Right lobe of liver (tissue), 6 donors: ENCODE measurements around the gene PCSK2. TPM values are rescaled to one million over a fixed set of nuclear protein-coding genes. Genes with fewer than 3 reads are reported as not detected.

ENCODE experiments used
- ATAC-seq, 4 donors: fragments of 200-7000 bp; cut with Tn5 transposase; one replicate each; pipeline ENCODE4 v1.9.1; 2020; ENCODE audit warnings: mild to moderate bottlenecking in 4 of 4, moderate library complexity in 4 of 4
- DNase-seq, 3 donors: peaks; one replicate each; pipeline ENCODE4 v3.0.0-alpha.2; 2020
- H3K27ac ChIP-seq, 3 donors: fragments of 200-600 bp; one replicate each; pipeline ENCODE4 v1.8.0; 2022
- H3K27me3 ChIP-seq, 2 donors: fragments of 200-600 bp; one replicate each; pipeline ENCODE4 v1.8.0; 2022
- H3K36me3 ChIP-seq, 4 donors: fragments of 200-600 bp; sonication (generic) in 1 of 4; one replicate each; pipeline versions ENCODE4 v1.5.1 to v1.8.0; 2017 to 2022; ENCODE audit warnings: control low read depth in 1 of 4
- H3K4me1 ChIP-seq, 4 donors: fragments of 200-600 bp; sonication (generic) in 1 of 4; one replicate each; pipeline versions ENCODE4 v1.5.1 to v1.8.0; 2017 to 2022; ENCODE audit warnings: control low read depth in 1 of 4
- H3K4me3 ChIP-seq, 3 donors: fragments of 200-600 bp; one replicate each; pipeline ENCODE4 v1.8.0; 2022
- H3K9me3 ChIP-seq, 4 donors: fragments of 200-600 bp; sonication (generic) in 1 of 4; one replicate each; pipeline versions ENCODE4 v1.5.1 to v1.8.0; 2017 to 2022; ENCODE audit warnings: control low read depth in 1 of 4
- POLR2A ChIP-seq: fragments of 450-650 bp; IDR thresholded peaks from one replicate; pipeline ENCODE4 v1.6.1; 2017; ENCODE audit warnings: antibody characterized with exemption, mild to moderate bottlenecking
- WGBS: methylation state at CpG from one replicate; pipeline ENCODE4 v1.1.6; 2018; ENCODE audit warnings: low coverage, low lambda C conversion rate; ENCODE audit not compliant: insufficient coverage; ENCODE audit errors: missing lambda C conversion rate; 5-methylcytosine and 5-hydroxymethylcytosine counted together
- intact Hi-C, 2 donors: fragments of 100-400 bp; cut with DNase I; formaldehyde crosslinking; loops; one replicate each; pipeline versions ENCODE4 v1.11.2 to v1.14.1; 2022
- total RNA-seq, 6 experiments: library from RNA; depleted of rRNA in 2 of 6; stranded (reverse); fragments of >200 nt in 2 of 6; fragmentation: NEBNext Ultra II Directional in 3 of 6; extraction: Animal tissue kit (Norgen Biotek cat#: 25700) in 3 of 6; gene quantifications; one replicate each; pipeline versions ENCODE4 v1.1.0 to v1.2.4, GENCODE V29; 2016 to 2023
- TF ChIP-seq, protein P1 (sequence below), 4 donors: fragments of 200-600 bp in 3 of 4; fragments of 450-650 bp in 1 of 4; IDR thresholded peaks; one replicate each; pipeline versions ENCODE4 v1.5.1 to v1.8.0; 2016 to 2022; ENCODE audit warnings: antibody characterized with exemption in 4 of 4, mild to moderate bottlenecking in 2 of 4
- donor health status: DM: no; HTN: yes; CAD: no.
- donor health status: DM: no; HTN: no; CAD: no.
- donor health status: DM: no; HTN: no; CAD: no.
- donor health status: DM: no; HTN: yes; CAD: no.
- donor health status: DM: no; HTN: yes; CAD: no.

The PCSK2 gene
- total RNA-seq, 6 experiments from 2014 or later = 0.04 to 0.13 TPM; not detected in 4

DNA sequence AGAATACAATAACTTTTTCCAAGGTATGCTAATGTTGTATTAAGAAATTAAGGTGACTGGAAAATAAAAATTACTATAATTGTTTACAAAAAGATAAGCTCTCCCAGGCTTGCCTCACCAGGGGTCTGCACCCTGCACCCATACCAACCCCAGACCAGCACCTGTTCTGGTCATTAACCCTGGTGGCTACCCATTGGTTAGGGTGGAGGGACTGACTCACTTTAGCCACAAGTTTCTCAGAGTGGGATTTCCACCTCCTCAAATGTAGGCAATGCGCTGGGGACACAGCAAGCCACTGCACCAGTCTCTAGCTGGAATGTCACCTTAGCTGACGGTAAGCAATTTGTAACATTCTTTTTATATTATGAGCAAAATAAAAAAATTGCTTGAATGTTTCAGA lies 221.2 kb downstream of the PCSK2 start:
- WGBS = 92% methylated on average over 2 of the region's 2 CpGs
- H3K4me1 ChIP-seq = no peaks in the 10 kb centered on the region
- H3K9me3 ChIP-seq = no peaks in the 10 kb centered on the region
- H3K27ac ChIP-seq = no peak overlapping the region
- H3K4me3 ChIP-seq = no peak overlapping the region
- no peaks in the 10 kb centered on the region for H3K27me3 ChIP-seq
- ATAC-seq (no peak), DNase-seq (no peak)
- H3K36me3 ChIP-seq = no peaks in the 10 kb centered on the region
- intact Hi-C loops = no loop called here
- no peak for TF ChIP-seq POLR2A
- TF ChIP-seq, protein P1, sequence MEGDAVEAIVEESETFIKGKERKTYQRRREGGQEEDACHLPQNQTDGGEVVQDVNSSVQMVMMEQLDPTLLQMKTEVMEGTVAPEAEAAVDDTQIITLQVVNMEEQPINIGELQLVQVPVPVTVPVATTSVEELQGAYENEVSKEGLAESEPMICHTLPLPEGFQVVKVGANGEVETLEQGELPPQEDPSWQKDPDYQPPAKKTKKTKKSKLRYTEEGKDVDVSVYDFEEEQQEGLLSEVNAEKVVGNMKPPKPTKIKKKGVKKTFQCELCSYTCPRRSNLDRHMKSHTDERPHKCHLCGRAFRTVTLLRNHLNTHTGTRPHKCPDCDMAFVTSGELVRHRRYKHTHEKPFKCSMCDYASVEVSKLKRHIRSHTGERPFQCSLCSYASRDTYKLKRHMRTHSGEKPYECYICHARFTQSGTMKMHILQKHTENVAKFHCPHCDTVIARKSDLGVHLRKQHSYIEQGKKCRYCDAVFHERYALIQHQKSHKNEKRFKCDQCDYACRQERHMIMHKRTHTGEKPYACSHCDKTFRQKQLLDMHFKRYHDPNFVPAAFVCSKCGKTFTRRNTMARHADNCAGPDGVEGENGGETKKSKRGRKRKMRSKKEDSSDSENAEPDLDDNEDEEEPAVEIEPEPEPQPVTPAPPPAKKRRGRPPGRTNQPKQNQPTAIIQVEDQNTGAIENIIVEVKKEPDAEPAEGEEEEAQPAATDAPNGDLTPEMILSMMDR (IDR thresholded peaks at IDR 0.05) = no peak

DNA sequence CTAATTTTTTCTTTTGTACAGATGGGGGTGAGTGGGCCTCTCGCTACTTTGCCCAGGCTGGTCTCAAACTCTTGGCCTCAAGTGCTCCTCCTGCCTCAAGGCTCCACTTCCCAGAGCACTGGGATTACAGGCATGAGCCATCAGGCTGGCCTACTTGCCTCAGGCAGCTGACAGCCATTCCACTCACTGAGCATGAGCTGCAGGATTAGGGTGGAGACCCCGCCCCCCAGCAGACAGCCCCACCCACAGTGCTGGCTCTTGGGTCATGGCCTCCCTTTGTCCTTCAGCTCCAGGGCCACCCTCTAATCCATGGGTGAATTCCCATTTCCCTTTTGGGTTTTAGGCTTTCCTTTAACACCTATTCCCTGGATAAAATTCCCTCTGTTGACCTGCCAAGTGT lies 222.2 kb downstream of the PCSK2 start:
- Histone ChIP-seq H3K9me3 (no peaks in the 10 kb centered on the region), H3K4me3 (no peak overlapping the region), H3K4me1 (no peaks in the 10 kb centered on the region), H3K27me3 (no peaks in the 10 kb centered on the region), H3K27ac (no peak overlapping the region), H3K36me3 (no peaks in the 10 kb centered on the region)
- WGBS = 83% methylated on average over 2 of the region's 2 CpGs
- intact Hi-C loops = no loop called here
- ATAC-seq = no peak
- no peak for DNase-seq
- TF ChIP-seq, protein P1 (IDR thresholded peaks at IDR 0.05) = no peak
- TF ChIP-seq POLR2A = no peak

DNA sequence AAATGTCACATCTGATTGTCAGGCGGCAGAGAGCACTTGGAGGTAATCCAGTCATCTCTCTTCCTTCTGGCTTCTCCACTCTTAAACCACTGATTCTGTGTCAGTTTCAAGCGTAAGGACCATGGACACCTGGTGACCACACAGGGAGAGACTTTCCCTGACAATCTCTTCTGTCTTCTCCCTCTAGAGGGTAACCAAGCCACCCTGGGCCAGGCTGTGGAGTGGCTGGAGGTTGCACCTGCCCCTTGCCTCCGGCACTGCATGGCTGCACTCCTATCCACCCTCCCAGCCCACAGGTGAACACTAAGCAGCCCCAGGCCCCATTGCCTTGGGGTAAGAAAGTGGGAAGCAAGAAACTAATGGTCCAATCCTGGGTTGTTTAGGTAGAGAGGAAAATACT lies 225.6 kb downstream of the PCSK2 start:
- no peaks in the 10 kb centered on the region for H3K9me3 ChIP-seq
- H3K4me1 ChIP-seq = no peaks in the 10 kb centered on the region
- H3K36me3 ChIP-seq = no peaks in the 10 kb centered on the region
- intact Hi-C loops = no loop called here
- peak in 1 of 4 donors; percentile 14 for ATAC-seq
- no peaks in the 10 kb centered on the region for H3K27me3 ChIP-seq
- TF ChIP-seq, protein P1 (IDR thresholded peaks at IDR 0.05) = no peak
- no peak for TF ChIP-seq POLR2A
- H3K4me3 ChIP-seq = no peak overlapping the region
- WGBS = 19% methylated on average over 2 of the region's 3 CpGs
- DNase-seq = no peak
- H3K27ac ChIP-seq = no peak overlapping the region

DNA sequence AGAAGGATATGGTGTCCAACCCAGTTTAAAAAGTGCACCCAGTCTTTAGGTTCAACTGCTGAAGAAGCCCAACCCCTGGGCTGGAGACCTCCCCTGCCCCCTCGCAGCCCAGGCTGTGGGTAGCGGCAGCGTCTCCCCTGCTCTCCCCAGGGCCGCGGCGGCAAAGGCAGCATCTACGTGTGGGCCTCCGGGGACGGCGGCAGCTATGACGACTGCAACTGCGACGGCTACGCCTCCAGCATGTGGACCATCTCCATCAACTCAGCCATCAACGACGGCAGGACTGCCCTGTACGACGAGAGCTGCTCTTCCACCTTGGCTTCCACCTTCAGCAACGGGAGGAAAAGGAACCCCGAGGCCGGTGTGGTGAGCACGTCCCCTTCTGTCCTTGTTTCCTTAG lies 226.8 kb downstream of the PCSK2 start:
- no peak for ATAC-seq
- no peaks in the 10 kb centered on the region for H3K4me1 ChIP-seq
- 69% methylated on average over 17 of the region's 22 CpGs for WGBS

More for the DNA sequence above, 226.8 kb downstream of the PCSK2 start:
- Histone ChIP-seq H3K36me3 (no peaks in the 10 kb centered on the region), H3K9me3 (no peaks in the 10 kb centered on the region), H3K27ac (no peak overlapping the region), H3K27me3 (no peaks in the 10 kb centered on the region), H3K4me3 (no peak overlapping the region)
- intact Hi-C loops = no loop called here
- TF ChIP-seq POLR2A = no peak
- TF ChIP-seq, protein P1 (IDR thresholded peaks at IDR 0.05) = no peak
- no peak for DNase-seq
